CD4-positive, alpha-beta T cell treated with Interleukin-6 for 4 hours (primary cell): ENCODE results near the gene BTBD7.
"Not testable (repeated sequence)": the region's sequence is repeated elsewhere in the genome, so short reads cannot be mapped to it uniquely, and the experiment has no call there.

ENCODE experiments used
- DNase-seq: peaks from one replicate; pipeline ENCODE4 v3.0.0-alpha.2; 2020; ENCODE audit warnings: mixed read lengths

BTBD7 gene, protein sequence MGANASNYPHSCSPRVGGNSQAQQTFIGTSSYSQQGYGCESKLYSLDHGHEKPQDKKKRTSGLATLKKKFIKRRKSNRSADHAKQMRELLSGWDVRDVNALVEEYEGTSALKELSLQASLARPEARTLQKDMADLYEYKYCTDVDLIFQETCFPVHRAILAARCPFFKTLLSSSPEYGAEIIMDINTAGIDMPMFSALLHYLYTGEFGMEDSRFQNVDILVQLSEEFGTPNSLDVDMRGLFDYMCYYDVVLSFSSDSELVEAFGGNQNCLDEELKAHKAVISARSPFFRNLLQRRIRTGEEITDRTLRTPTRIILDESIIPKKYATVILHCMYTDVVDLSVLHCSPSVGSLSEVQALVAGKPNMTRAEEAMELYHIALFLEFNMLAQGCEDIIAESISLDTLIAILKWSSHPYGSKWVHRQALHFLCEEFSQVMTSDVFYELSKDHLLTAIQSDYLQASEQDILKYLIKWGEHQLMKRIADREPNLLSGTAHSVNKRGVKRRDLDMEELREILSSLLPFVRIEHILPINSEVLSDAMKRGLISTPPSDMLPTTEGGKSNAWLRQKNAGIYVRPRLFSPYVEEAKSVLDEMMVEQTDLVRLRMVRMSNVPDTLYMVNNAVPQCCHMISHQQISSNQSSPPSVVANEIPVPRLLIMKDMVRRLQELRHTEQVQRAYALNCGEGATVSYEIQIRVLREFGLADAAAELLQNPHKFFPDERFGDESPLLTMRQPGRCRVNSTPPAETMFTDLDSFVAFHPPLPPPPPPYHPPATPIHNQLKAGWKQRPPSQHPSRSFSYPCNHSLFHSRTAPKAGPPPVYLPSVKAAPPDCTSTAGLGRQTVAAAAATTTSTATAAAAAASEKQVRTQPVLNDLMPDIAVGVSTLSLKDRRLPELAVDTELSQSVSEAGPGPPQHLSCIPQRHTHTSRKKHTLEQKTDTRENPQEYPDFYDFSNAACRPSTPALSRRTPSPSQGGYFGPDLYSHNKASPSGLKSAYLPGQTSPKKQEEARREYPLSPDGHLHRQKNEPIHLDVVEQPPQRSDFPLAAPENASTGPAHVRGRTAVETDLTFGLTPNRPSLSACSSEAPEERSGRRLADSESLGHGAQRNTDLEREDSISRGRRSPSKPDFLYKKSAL

DNA sequence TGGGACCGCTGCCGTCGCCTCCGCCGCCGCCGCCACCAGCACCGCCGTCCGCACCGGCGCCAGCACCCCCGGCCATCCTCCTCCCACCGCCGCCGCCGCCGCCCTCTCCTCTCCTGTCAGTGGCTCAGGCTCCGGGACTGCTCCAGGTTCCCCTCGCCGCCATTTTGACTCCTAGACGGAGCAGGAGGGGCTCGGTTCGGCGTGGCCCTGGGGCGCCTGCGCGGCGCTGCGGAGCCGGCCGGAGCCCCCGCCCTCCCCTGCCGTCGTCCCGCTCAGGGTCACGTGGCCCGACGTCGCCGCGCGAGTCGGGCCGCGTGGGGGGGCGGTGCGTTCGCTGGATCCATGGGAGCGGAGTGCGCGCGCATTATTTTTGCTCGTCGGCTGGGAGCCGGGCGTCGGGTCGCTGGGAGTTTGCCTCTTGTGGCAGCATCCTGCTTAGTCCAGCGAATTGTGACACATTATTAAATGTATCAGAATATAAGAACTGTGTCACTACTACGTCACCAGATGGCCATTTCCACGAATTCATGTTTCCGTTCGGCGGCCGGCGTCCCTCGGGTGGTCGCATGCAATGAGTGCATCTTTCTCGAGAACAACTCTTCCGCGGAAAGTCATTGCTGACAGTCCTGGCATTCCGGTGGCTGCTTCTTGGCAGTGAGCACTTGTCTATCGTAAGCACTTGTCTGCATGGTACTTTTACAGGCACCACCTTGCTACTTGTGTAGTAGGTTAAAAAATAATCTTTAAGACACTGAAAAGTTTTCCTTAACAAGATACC lies at the start of gene BTBD7:
Gene BTBD7 (minus strand): TSS at position 184 of the 778 bp plus-strand sequence. CDS start 36,985 bp downstream, outside the sequence.
- peak; percentile 96 for DNase-seq

DNA sequence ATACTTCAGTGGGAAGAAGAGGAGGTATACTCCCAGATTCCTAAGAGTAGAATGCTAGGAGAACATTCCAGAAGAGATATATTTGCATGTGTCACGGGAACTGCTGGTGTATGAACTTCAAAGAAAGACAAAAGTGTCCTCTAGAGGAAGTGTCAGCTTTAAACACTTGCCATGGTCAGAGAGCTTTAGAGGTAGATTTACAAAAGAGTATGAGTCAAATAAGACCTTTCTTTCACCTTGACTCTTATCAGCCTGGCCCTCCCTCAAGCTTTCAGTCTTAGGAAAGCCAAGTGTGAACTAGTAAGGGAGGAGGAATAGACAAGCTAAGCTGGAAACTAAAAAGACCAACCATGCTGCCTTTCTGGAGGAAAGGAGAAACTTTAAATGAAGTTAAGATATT lies 48.8 kb upstream of the BTBD7 start:
- no peak for DNase-seq

DNA sequence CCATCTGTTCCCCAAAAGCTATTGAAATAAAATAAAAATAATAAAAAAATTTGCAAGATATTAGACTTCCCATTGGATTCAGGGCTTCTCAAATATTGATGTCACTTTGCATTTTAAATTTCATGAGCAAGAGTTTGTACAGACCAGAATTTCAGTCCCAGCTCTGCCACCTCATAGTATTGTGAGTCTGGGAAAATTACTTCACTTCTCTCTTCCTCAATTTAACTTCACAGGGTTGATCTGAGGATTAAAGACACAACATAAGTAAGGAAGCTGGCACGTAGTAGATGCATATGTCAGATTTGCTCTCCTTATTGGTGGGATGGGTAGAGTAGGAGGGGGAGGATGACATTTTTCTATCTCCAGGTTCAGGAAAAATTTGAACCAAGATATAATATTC lies 47.0 kb upstream of the BTBD7 start:
- no peak for DNase-seq

DNA sequence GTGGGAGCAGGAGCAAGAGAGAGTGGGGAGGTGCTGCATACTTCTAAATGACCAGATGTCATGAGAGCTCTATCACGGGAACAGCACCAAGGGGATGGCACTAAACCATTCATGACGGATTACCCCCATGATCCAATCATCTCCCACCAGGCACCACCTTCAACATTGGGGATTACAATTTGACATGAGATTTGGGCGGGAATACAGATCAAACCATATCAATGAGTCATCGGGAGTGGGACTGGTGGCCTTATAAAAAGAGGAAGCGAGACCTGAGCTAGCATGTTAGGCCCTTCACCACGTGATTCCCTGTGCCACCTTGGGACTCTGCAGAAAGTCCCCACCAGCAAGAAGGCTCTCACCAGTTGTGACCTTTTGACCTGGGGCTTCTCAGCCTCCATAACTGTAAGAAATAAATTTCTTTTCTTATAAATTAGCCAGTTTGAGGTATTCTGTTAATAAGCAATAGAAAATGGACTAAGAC lies 42.9 kb upstream of the BTBD7 start:
- DNase-seq: no peak

DNA sequence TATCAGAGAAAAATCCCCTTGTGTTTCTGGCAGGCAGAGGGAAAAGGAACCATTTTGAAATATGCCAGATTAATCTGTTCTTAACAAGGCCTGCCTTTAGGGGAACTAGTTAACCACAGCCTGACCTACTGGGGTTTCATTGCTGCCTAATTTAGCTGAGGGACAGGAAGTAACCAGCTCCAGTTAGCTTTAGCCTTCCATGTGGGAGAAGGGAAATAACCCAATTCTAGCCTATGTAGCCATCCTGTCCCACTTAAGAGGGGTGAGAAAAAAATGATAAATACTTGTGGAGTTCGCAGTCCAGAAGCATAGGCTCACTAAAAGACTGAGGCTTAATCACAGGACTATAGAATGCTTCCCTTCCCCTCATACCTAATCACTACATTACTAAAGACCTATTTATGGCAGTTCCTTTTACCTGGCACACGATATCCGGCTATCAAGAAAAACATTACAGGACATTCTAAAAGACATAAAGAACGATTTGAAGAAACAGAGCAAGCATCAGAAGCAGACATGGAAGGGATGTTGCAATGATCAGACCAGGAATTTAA lies 37.0 kb upstream of the BTBD7 start:
- no peak for DNase-seq

DNA sequence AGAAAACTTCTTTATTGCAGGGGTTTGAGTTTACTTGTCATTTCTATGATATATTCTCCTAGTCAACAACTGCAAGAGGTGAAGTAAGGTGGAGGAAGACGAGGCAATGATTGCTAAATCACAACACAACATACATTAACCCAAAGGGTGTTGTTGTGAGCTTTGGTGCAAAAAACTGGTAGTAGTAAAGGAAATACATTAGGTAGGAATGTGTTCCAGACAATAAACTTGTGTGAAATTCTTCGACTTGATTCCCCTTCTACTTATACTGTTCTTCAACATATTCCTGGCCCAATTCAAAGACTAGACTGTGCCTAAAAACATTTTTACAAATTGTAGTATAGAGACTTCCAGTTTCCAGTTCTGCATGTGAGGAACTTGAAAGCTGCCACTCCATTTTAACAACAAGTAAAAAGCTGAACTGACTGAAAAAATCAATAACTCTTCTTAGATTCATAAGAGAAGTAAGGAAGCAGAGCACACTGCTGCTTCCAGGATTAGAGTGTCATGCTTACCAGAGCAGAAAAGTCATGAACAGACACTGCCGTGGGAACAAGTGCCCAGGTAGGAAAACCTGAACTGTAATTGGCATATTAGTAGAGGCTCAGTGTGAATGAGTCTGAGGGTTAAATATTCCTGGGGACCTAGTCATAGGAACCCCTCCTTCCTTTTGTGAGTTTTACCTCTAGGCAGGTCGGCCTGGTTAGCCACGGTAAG lies 36.3 kb upstream of the BTBD7 start:
- DNase-seq: no peak

DNA sequence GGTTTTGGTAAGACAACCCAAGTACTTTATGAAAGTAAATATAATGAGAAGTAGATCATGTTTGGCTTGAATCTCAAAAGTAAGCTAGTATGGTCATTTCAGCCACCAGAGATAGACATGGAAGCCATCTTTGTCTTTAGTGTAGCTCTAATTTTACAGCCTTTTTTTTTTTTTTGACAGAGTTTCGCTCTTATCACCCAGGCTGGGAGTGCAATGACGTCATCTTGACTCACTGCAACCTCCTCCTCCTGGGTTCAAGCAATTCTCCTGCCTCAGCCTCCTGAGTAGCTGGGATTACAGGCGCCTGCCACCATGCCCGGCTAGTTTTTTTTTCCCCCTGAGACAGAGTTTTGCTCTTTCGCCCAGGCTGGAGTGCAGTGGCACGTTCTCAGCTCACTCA lies 22.0 kb upstream of the BTBD7 start:
- not testable (repeated sequence) for DNase-seq

DNA sequence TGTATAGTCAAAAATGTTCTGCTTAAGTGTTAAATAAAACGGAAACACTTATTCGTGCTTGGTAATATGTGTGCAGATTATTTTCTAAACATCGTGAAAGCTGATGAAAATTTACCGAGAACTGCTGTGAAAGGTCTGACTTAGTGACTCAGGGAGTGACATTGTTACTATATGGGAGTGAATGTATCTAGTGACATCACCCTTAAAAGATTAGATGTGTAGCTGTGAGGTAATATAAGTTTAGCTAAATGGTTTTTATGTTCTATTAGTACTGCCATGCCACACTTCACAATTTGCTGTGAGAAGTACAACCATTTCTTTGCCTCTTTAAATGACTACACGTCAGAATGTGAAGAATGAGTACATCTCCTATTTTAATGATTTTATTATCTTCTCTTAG lies 15.5 kb upstream of the BTBD7 start:
- DNase-seq: no peak

DNA sequence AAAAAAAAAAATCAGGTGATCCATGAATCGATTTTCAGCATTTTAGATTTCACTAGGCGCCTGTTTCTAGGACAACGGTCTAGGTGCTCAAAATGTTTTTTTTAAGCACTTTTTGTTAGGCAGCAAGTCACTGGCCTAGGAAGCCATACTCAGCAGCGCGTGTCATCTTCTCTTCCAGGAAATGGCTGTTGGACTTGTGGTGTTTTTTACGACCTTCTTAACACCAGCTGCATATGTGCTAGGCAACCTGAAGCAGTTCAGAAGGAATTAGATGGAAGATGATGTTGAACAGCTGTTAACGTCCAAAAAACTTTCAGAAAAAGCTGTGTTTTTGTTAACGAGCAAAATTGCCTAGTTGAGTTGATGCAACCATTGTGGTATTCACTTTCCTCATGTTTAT lies 15.0 kb upstream of the BTBD7 start:
- DNase-seq: no peak

DNA sequence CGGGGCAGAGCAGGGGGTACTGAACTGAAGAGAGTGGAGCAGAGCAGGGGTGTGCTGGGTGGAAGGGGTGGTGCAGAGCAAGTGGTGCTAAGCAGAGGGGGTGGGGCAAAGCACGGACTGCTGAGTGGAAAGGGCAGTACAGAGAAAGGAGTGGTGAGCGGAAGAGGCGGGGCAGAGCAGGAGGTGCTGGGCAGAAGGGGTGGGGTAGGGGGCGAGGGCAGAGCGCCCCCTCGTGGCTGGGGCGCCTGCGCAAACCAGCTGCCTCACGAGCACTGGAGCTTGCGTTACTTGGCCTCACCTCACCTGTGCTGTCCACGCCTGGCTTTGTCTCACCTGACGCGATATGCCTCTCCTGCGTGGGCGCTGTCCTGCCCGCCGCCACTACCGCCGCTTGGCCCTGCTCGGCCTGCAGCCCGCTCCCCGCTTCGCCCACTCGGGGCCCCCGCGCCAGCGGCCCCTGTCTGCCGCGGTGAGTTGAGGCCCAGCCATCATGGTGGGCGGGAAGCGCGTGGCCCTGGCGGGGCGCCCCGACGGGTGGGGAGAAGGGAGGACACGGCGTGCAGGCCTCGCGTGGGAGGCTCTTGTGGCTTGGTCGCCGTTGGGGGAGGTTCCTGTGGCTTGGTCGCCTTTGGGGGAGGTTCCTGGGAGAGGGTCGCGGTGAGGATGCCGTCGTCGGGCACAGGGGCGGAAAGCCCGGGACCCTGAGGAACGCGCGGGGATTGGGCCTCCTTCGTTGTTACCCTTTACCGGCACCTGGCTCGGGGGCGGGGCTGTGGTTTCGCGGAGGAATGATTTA lies 14.3 kb upstream of the BTBD7 start, which contains the start of gene COX8C:
Gene COX8C (plus strand): TSS at position 257 of the 796 bp plus-strand sequence. CDS start 87 bp downstream, at position 344.
- DNase-seq: no peak

DNA sequence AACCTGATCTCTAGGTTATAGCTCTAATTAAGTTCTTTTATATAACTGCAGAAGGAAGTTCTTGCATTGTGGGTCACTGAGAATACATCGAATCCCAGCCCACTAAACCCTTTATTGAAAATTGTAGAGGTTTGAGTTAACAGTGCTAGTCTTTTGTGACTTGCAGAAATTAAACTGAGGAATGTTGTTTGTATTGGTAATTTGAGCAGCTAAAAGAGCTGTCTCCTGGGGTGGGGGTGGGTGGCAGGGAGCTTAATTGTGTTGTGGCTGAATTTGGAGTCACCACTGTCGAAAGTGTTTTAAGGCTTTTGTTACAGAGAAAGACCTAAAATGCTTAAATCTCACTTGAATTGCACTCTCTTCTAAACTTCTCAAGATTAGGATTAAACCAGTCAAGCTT lies 11.0 kb upstream of the BTBD7 start:
- DNase-seq: no peak

DNA sequence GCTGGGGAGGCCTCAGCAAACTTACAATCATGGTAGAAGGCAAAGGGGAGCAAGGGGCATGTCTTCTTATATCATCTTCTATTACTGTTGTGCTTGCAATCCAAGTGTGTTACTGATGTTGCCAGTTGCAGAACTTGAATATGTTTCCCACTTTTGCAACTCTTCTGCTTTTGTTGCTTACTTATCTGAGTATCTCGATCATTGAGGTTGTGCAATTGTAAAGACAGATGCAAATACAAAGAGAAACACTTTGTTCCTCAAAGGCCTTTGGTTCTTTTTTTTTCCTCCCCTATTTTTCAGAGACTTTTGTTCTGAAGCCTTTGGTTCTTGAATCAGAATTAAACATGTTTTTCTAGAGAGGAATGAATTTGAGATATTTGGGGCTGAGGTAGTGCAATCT lies 10.4 kb upstream of the BTBD7 start:
- no peak for DNase-seq

DNA sequence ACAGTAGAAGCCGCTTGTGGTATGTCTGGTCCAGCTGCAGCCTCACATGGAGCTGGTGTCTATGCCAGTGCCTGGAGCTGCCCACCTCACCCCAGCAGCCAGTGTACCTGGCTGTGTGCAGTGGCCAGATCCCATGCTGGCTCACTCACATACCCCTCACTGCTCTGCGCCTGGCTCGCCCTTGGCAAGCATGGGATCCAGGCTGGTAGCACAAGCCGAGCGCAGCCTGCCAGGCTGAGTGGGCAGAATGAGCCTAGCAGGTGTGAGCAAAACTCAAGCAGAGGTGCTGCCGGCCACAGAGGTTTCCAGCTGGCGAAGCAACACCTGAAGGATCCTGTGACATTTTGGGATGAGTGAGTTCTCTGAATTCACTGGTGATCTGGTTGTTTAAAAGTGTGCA lies 5.0 kb upstream of the BTBD7 start:
- no peak for DNase-seq

DNA sequence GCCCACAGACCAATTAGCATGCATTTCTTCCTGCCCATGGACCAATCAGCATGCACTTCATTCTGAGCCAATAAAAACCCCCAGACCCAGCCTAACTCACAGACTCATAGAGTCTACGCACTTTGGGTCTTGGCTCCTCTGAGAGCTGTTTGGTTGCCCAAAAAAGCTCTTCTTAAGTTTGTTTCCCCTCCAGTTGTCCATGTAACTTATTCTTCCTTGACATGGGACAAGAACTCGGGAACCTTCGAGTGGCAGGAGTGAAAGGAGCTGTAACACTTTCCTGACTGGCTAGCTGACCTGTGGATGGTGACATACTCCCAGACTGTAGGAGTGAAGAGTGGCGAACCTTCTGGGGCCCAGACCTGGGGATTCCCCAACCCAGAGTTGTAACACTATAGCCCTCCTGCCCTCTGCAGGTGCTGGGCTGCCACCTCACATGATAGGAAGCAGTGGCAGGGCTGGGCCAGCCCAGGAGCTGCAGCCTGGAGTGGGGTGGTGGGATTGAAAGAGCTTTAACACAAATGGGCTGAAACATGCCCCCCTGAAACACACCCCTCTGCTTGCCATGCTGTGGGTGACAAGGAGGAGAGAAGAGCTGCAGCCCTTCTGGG lies 4.4 kb upstream of the BTBD7 start:
- no peak for DNase-seq

DNA sequence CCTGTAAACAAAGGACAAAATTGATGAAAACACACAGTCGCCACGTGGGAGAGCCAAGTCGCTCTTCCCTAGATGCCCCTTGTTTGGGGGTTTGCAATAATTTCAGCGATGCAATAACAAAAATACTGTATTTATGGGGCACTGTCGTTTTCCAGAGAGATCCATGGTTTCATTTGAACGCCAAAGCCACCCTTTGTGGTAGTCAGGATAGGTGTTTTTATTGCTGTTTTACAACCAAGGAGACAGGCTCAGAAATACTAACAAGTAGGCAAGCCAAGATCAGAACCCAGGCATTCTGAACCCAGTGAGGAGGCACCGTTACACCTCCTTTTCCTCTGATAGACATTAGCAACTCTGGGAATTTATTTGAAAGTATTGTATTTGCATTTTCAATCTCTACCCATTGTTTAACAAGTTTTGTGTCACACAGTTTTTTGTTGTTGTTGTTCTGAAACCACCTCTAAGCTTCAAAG lies 831 bp upstream of the BTBD7 start:
- DNase-seq: no peak

DNA sequence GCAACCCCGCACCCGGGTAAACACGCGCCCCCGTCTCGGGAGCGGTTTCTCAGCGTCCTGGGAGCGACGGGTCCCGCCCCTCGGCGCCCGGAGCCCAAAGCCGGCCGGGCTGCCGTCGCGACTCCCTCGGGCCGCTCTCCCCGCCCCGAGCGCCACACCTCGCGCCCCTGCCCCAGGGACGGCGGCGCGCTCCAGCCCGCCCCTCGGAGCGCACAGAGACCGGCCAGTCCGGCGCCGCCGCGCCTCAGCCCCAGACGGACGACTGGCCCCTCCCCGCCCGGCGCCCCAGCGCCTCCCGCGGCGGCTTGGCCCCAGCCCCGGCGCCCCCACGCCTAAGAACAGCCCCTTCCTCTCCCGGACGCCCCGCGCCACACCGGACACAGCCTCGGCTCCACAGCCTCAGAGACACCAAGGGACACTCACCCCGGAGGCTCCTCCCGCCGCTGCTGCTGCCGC lies 411 bp downstream of the BTBD7 start:
- no peak for DNase-seq

DNA sequence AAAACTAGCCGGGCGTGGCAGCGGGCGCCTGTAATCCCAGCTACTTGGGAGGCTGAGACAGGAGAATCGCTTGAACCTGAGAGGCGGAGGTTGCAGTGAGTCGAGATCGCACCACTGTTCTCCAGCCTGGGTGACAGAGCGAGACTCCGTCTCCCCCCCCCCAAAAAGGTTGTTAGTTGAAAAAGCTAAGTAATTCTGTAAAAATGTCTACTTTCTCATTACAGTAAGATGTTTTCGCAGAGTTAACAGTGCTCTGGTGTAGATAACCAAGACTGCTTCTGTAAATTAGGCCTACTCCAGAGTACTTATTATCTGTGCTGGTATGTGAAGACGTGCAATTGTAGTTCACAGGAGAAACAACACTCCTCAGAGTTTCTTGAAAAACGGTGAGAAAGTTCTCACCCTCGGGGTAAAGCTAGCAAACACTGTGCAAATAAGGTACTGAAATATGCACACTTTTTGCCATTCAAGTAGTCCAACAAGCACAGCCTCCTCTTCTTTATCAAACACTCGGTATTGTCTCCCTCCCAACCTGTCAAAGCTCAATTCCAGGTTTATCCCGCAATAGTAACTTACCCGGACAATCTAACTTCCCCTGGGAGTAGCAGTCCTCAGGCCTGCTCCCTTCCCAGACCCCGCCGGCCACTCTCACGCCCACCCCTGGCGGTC lies 974 bp downstream of the BTBD7 start:
- DNase-seq: no peak

DNA sequence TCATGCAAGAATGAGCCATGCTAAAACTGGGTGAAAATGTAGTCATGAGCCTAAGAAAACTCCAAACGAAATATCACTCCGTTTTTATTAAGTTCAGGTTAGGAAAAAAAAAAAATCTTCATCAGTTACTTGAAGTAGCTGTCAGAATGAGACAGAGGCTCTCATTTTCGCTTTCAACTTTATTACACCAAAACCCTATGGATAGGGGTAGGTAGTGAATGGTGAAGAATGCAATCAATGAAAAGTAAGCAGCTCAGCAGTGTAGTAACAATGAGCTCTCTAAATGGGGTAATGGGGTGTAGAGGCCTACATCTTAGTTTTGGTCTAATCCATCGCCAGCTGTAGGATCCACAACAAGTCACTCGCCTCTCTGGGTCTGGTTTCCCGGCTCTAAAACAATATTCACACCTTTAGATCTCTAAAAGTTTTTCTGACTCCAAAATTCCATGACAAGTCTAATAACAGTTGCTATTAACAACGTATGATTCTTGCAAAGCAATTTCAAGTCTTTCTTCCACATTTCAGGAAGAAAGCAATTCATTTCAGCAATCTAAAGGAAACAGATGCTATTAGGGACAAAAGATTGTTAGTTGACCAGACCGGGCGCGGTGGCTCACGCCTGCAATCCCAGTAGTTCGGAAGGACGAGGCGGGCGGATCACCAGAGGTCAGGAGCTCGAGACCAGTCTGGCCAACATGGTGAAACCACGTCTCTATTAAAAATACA lies 1.7 kb downstream of the BTBD7 start:
- no peak for DNase-seq

DNA sequence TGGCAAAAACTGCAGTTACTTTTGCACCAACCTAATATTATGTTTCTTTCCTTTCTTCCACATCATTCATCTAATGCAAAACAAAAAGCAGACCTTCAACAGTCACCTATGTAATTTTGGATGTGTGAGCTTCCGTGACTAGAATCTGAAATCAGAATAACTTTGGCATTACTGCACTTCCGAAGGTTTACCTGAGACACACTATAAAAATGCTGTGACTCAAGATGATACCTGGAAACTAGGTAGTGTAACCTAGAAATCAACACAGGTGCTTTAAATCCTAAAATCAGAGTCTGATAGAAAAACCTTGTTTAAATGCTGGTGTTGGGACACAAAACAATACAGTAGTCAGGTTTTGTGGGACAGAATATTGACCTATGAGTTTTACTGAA lies 2.2 kb downstream of the BTBD7 start:
- no peak for DNase-seq
